ENCODE results near the gene TMEM141. TPM values are rescaled to one million over a fixed set of nuclear protein-coding genes. Genes with fewer than 3 reads are reported as not detected.

Gene TMEM141
- 57.8 and 62.2 TPM in 2 replicates for total RNA-seq
- long read RNA-seq, partial matches to known transcripts = 0 of 3 reads
- long read RNA-seq, other reads (novel, unspliced or antisense) = 0 of 3 reads

DNA sequence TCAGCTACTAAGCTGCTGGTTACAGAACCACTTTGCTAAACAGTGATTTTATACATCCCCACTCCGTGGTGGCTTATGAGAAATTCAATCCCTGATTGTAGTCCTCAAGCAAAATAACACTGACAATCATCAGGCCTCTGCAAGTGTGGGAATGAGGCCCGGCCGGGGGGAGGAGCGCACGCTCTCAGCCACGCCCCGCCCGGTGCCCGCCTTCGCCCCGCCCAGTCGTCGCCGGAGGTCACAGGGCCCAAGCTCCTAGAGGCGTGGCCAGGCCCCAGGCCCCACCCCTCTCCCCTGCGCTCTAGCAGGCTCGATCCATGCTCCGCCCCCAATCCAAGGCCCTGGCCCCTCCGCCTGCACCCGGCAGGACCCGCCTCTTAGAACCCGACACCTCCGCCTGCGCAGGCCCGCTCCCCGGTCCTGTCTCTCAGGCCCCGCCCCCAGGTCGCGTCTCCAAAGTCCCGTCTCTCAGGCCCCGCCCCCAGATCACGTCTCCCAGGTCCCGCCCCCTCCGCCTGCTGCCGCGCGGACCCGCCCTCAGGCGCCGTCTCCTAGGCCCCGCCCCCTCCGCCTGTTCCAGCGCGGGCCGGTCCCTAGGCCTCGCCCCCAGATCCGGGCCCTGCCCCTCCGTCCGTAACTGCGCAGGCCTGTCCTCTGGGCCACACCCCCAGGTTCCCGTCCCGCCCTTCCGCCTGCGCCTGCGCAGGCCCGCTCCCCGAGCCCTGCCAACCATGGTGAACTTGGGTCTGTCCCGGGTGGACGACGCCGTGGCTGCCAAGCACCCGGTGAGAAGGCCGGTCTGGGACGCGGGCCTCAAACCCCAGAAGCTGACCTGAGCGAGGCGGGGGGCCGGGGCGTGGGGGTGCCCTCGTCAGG, at the start of gene TMEM141:
TSS of gene TMEM141 (plus strand) at position 705 of the 876 bp plus-strand sequence. CDS start at position 732, 27 bp downstream.
- TF ChIP-seq, protein P1, sequence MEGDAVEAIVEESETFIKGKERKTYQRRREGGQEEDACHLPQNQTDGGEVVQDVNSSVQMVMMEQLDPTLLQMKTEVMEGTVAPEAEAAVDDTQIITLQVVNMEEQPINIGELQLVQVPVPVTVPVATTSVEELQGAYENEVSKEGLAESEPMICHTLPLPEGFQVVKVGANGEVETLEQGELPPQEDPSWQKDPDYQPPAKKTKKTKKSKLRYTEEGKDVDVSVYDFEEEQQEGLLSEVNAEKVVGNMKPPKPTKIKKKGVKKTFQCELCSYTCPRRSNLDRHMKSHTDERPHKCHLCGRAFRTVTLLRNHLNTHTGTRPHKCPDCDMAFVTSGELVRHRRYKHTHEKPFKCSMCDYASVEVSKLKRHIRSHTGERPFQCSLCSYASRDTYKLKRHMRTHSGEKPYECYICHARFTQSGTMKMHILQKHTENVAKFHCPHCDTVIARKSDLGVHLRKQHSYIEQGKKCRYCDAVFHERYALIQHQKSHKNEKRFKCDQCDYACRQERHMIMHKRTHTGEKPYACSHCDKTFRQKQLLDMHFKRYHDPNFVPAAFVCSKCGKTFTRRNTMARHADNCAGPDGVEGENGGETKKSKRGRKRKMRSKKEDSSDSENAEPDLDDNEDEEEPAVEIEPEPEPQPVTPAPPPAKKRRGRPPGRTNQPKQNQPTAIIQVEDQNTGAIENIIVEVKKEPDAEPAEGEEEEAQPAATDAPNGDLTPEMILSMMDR (IDR thresholded peaks at IDR 0.05; ENCODE audit: unreplicated experiment) = no peak
- Mint-ChIP-seq H3K4me1 (ENCODE audit: low read depth) (peaks cover 39% of the 10 kb centered on the region), H3K4me3 (ENCODE audit: low read depth) (peak within 1 kb of the TSS; percentile 81), H3K9me3 (ENCODE audit: low read depth) (no peaks in the 10 kb centered on the region), H3K36me3 (ENCODE audit: insufficient read depth) (peaks cover 4% of the 10 kb centered on the region), H3K27ac (peak within 1 kb of the TSS; percentile 97), H3K27me3 (no peaks in the 10 kb centered on the region)
- peak; percentile 99 for DNase-seq (ENCODE audit: low spot score, unreplicated experiment)

DNA sequence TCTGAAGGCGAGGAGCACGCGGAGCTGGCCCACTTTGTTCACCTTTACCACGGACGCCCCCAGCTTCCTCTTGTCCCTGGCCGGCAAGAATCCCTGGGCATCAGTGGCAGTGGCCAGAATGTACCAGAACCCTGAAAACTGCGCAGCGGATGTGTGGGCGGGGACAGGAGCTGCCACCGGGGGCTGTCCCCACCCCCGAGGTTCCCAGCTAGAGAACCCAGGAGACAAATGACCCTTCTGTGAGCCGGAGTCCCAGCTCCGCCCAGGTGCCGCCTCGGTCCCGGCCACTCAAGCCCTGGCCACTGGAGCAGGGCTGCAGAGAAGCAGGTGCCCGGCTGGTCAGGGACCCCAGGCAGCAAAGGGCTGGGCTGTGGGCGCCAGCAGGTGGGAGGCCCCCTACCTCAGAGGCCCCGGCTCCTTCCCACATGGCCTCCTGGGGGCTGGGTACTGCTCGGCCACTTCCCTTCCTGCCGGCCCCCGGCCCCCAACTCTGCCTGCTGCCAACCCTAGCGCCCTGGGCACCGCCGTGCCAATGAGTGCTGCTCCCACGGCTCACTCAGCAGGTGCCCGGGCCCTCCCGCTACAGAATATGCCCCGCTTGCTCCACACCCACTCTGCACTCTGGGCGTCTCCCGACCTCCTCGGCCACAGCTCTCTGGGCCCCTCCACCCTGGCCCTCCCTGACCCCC, 49.1 kb upstream of the TMEM141 start:
- H3K4me1 Mint-ChIP-seq (ENCODE audit: low read depth) = no peaks in the 10 kb centered on the region
- no peaks in the 10 kb centered on the region for H3K36me3 Mint-ChIP-seq (ENCODE audit: insufficient read depth)
- TF ChIP-seq, protein P1 (IDR thresholded peaks at IDR 0.05; ENCODE audit: unreplicated experiment) = no peak
- no peaks in the 10 kb centered on the region for H3K9me3 Mint-ChIP-seq (ENCODE audit: low read depth)
- H3K4me3 Mint-ChIP-seq (ENCODE audit: low read depth) = no peak overlapping the region
- H3K27me3 Mint-ChIP-seq = peaks cover 18% of the 10 kb centered on the region
- H3K27ac Mint-ChIP-seq = no peak overlapping the region
- no peak for DNase-seq (ENCODE audit: low spot score, unreplicated experiment)

DNA sequence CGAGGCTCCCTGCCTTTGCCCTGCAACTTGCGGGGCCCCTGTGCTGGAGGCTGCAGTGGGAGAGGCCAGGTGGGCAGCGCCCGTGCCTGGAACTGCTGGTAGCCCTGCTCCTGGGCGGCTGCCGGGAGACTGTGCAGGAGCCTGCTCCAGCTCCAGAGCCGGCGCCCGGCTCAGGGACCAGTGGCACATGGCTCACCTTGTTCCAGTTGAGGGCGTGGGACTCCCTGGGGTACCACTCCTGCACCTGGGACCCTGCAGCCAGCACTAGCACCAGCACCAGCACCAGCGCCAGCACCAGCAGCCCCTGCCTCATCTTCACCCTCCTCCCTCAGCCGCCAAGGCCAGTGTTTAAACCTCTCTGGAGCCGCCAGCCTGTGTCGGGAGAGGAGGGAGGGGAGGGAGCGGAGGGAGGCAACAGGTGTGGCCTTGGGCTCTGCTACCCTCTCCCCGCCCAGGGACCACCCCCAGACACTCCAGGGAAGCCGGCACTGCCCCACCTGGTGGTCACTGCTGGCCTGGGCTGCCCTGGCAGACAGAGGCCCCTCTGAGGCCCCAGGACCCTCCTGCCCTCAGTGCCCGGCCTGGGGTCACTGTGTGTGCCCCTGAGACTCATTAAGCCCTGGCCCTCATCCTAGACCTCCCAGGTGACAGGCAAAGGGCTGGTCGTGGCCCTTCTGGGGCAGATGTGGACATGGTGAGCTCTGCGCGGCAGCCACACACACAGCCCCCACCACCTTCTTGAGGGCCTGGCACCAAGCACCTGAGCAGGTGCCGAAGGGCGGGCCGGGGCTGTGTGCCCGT, 48.4 kb upstream of the TMEM141 start, which contains the start of gene LCN10:
TSS of gene LCN10 (minus strand) at position 350 of the 801 bp plus-strand sequence. CDS start at position 313, 37 bp downstream.
- Mint-ChIP-seq H3K4me1 (ENCODE audit: low read depth) (no peaks in the 10 kb centered on the region), H3K4me3 (ENCODE audit: low read depth) (no peak within 1 kb of the TSS), H3K36me3 (ENCODE audit: insufficient read depth) (no peaks in the 10 kb centered on the region), H3K27ac (no peak within 1 kb of the TSS), H3K27me3 (peaks cover 18% of the 10 kb centered on the region), H3K9me3 (ENCODE audit: low read depth) (no peaks in the 10 kb centered on the region)
- DNase-seq (ENCODE audit: low spot score, unreplicated experiment) = peak; percentile 75
- TF ChIP-seq, protein P1 (IDR thresholded peaks at IDR 0.05; ENCODE audit: unreplicated experiment) = peak; percentile 85

DNA sequence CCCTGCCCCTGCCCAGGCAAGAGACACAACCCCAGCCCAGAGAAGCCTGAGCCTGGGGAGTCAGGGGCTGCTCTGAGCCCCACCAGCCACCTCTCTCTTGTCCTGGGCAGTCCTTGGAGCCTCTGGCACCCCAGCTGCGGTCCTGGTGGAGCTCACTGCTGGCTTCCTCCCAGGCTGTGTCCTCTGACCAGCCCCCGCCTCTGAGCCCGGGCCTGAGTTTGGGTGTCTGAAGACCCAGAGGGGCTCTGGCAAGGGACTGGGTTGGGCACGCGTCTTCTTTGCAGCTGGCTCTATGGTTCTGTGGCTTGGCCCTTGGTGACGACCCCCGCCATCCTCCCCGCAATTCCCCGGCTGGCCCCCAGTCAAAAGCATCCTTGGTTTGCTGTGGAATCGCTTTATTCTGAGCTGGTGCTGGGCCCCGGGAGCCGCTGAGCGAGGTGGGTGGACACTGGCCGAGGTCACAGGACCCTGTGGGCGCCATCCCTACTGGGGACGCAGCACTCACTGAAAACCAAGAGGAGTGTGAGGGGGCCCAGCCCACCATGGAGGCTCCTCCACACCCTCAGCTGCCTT, 47.4 kb upstream of the TMEM141 start:
- Mint-ChIP-seq H3K4me3 (ENCODE audit: low read depth) (no peak overlapping the region), H3K27ac (no peak overlapping the region), H3K36me3 (ENCODE audit: insufficient read depth) (no peaks in the 10 kb centered on the region), H3K27me3 (peaks cover 12% of the 10 kb centered on the region), H3K9me3 (ENCODE audit: low read depth) (no peaks in the 10 kb centered on the region), H3K4me1 (ENCODE audit: low read depth) (no peaks in the 10 kb centered on the region)
- DNase-seq (ENCODE audit: low spot score, unreplicated experiment) = no peak
- TF ChIP-seq, protein P1 (IDR thresholded peaks at IDR 0.05; ENCODE audit: unreplicated experiment) = no peak
